ENCODE data around the gene ARHGEF10L. TPM values are rescaled to one million over a fixed set of nuclear protein-coding genes. Genes with fewer than 3 reads are reported as not detected.

ARHGEF10L gene
- total RNA-seq, 2 donors from 2014 or later: 81.4 to 93.1 TPM

DNA sequence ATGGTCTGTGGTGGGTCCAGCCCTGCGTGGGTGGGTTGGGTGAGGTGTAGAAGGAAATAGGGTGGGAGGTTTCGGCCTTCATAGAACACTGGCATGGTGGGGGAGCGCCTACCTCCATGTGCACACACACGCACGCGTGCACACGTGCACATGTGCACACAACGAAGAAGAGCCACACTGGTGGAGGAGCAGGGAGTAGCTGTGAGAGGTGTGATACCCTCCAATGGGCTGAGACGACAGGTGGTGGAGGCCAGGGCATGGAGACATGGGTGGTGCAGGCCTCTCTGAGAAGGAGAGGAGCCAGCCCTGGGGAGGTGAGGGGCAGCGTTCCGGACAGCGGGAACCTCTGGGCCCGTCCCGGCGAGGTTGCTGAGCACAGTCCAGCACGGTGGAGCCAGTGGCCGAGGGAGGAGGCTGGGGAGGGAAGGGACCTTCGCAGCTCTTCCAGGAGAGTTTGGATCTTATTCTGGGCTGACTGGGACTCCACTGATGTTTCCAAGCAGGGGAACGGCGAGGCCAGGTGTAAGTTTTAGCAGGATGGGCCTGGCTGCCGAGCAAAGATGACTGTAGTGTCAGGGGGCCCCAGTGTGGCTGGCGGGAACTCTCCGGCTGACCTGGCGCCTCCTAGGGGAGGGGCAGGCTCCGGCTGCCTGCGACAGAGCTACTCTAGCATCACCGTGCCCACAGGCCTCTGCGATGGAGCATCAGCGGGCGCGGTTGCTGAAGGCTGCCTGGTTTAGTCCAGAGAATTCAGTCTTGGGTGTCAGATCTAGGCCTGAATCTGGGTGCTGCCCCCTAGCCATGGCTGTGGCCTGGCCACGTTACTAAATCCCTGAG is 107.2 kb downstream of the ARHGEF10L start:
- Histone ChIP-seq H3K27ac (no peak overlapping the region), H3K9me3 (no peaks in the 10 kb centered on the region), H3K4me1 (peaks cover 12% of the 10 kb centered on the region), H3K4me3 (no peak overlapping the region), H3K36me3 (replicated peaks in 1 of 2; ENCODE audit: insufficient read depth in 1 of 2, low read depth in 2 of 2) (peaks cover 0 to 11% of the 10 kb centered on the region in 2 donors), H3K27me3 (no peaks in the 10 kb centered on the region)
- ATAC-seq: no peak
- intact Hi-C loops (cut with DNase I): no loop called here
- no peak for TF ChIP-seq POLR2A (IDR thresholded peaks at IDR 0.05)
- TF ChIP-seq, protein P1, sequence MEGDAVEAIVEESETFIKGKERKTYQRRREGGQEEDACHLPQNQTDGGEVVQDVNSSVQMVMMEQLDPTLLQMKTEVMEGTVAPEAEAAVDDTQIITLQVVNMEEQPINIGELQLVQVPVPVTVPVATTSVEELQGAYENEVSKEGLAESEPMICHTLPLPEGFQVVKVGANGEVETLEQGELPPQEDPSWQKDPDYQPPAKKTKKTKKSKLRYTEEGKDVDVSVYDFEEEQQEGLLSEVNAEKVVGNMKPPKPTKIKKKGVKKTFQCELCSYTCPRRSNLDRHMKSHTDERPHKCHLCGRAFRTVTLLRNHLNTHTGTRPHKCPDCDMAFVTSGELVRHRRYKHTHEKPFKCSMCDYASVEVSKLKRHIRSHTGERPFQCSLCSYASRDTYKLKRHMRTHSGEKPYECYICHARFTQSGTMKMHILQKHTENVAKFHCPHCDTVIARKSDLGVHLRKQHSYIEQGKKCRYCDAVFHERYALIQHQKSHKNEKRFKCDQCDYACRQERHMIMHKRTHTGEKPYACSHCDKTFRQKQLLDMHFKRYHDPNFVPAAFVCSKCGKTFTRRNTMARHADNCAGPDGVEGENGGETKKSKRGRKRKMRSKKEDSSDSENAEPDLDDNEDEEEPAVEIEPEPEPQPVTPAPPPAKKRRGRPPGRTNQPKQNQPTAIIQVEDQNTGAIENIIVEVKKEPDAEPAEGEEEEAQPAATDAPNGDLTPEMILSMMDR (IDR thresholded peaks at IDR 0.05): no peak
- 87 to 91% methylated on average over 18 to 32 of the region's 32 CpGs for WGBS, 2 donors
- DNase-seq: no peak

DNA sequence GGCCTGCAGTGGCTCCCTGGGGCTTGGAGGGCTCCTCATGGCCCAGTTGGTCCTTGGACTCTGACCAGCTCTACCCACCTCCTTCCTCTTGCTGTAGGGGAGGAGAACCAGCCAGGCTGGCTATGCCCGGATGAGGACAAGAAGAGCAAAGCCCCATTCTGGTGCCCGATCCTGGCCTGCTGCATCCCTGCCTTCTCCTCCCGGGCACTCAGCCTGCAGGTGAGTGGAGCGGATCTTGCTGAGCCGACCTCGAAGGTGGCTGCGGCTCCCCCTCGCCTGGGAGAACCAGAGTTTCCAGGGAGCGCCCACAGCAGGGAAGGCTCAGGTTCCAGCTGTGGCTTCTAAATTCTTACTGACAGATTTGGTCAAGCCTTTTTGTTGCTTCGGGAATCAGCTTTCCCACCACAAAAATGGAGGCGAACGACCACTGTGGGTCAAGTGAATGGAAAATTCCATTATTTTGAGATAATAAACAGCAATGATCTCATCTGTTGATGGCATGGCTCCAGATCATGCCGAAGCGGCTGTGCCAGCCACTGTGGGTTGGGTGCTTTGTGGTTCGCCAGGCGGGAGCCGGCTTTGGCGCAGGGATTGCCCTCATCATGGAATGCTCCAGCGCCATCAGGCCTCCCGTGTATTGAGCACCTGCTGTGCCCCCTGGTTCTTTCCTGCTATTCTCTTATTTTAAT is 109.1 kb downstream of the ARHGEF10L start:
- 68 to 74% methylated on average over 19 of the region's 20 CpGs for WGBS, 2 donors
- intact Hi-C loops (cut with DNase I): no loop called here
- no peaks in the 10 kb centered on the region for H3K27me3 ChIP-seq
- ATAC-seq: peak; percentile 74
- peak overlapping the region; percentile 34 to 77 (median 46) for H3K27ac ChIP-seq
- no peak overlapping the region for H3K4me3 ChIP-seq
- peaks cover 0 to 11% of the 10 kb centered on the region in 2 donors for H3K36me3 ChIP-seq (replicated peaks in 1 of 2; ENCODE audit: insufficient read depth in 1 of 2, low read depth in 2 of 2)
- H3K9me3 ChIP-seq: no peaks in the 10 kb centered on the region
- TF ChIP-seq POLR2A (IDR thresholded peaks at IDR 0.05): no peak
- TF ChIP-seq, protein P1 (IDR thresholded peaks at IDR 0.05): no peak
- peaks cover 12% of the 10 kb centered on the region for H3K4me1 ChIP-seq
- peak; percentile 57 to 81 (median 71) for DNase-seq

DNA sequence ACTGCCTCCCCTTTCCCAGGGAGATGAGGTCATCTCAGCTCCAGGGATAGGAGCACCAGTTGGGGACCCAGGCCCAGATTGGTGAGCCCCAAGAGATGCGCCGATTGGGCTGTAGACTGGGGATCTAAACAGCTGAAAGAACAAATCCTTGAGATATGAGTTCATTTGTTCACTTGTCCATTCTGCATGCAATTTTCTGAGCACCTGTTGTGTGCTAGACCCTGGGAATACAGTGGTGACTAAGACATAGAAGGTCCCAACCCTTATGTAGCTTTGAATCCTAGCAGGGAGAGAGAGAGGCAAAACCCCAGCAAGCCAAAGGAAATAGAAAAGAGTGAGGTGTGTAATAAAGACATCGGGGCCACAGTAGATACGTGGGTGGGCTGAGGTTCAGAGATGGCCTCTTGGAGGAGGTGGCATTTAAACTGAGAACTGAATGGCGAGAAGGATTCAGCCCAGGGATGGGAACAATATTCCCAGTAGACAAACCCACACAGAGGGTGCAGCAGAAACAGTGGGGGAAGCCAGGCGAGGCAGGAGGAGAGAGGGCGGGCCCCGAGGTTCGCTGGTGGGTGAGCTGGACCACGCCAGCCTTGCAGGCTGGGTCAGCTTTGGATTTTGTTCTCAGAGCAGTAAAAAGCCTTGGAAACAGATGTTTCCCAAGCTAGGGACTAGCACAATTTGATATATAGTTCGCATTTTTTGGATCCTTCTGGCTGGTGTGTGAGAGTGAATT is 110.0 kb downstream of the ARHGEF10L start:
- H3K36me3 ChIP-seq (replicated peaks in 1 of 2; ENCODE audit: insufficient read depth in 1 of 2, low read depth in 2 of 2): peaks cover 0 to 11% of the 10 kb centered on the region in 2 donors

DNA sequence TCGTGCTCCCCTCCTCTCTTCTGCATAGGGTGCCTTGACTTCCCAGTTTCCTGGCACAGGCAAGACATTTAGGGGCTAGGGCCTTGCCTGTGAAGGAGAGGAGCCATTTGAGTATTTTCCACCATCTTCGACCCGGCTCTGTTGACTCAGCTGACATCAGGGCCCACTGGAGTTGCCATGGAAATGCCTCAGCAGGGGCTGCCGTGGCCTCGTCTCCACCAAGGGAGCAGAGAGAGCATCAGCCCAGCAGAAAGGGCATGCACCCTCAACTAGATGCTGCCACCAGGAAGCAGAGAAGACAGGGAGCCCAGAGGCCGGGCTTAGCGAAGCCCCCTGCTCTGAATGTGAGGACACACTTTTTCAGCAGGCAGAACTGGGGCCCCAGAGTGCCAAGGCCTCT is 113.8 kb downstream of the ARHGEF10L start:
- TF ChIP-seq POLR2A (IDR thresholded peaks at IDR 0.05): no peak
- TF ChIP-seq, protein P1 (IDR thresholded peaks at IDR 0.05): no peak
- DNase-seq (no peak), ATAC-seq (no peak)
- H3K4me1 ChIP-seq: peaks cover 11% of the 10 kb centered on the region
- WGBS, 2 donors: 54 to 69% methylated on average over 3 to 7 of the region's 7 CpGs
- H3K27me3 ChIP-seq: no peaks in the 10 kb centered on the region
- no peak overlapping the region for H3K4me3 ChIP-seq
- H3K36me3 ChIP-seq (replicated peaks in 1 of 2; ENCODE audit: insufficient read depth in 1 of 2, low read depth in 2 of 2): peaks cover 10 to 25% of the 10 kb centered on the region in 2 donors
- intact Hi-C loops (cut with DNase I): loop anchor here (10.0 kb wide), 1 partner anchor 442 kb away; no protein-coding TSS in a partner anchor
- no peaks in the 10 kb centered on the region for H3K9me3 ChIP-seq
- H3K27ac ChIP-seq: no peak overlapping the region

More for the DNA sequence above, 110.0 kb downstream of the ARHGEF10L start:
- intact Hi-C loops (cut with DNase I): loop anchor here (10.0 kb wide), 1 partner anchor 445 kb away; no protein-coding TSS in a partner anchor
- Histone ChIP-seq H3K9me3 (no peaks in the 10 kb centered on the region), H3K4me1 (peaks cover 12% of the 10 kb centered on the region), H3K27me3 (no peaks in the 10 kb centered on the region), H3K27ac (peak overlapping the region in 2 of 4 donors; percentile 47 to 77), H3K4me3 (no peak overlapping the region)
- no peak for TF ChIP-seq POLR2A (IDR thresholded peaks at IDR 0.05)
- TF ChIP-seq, protein P1 (IDR thresholded peaks at IDR 0.05): no peak
- 91 to 95% methylated on average over 11 of the region's 11 CpGs for WGBS, 2 donors
- ATAC-seq (no peak), DNase-seq (no peak)
